Gastroesophageal sphincter (tissue), 3 donors: ENCODE data around the gene TLK2.

Experiments used
- POLR2A ChIP-seq, 2 donors: fragments of 450-650 bp; IDR thresholded peaks; one replicate each; pipeline ENCODE4 v1.6.1; 2017; ENCODE audit warnings: antibody characterized with exemption in 2 of 2, mild to moderate bottlenecking in 2 of 2, moderate library complexity in 1 of 2
- POLR2AphosphoS5 ChIP-seq: sonication (generic); formaldehyde crosslinking; IDR thresholded peaks from one replicate; pipeline ENCODE4 v1.6.1; 2017; ENCODE audit warnings: antibody characterized with exemption
- TF ChIP-seq, protein P1 (sequence below), 4 experiments: fragments of 200-600 bp in 2 of 4; fragments of 450-650 bp in 2 of 4; sonication (generic) in 1 of 4; IDR thresholded peaks; one replicate each; pipeline ENCODE4 v1.5.1; 2017 to 2019; ENCODE audit warnings: antibody characterized with exemption in 4 of 4, mild to moderate bottlenecking in 2 of 4, moderate library complexity in 2 of 4

DNA sequence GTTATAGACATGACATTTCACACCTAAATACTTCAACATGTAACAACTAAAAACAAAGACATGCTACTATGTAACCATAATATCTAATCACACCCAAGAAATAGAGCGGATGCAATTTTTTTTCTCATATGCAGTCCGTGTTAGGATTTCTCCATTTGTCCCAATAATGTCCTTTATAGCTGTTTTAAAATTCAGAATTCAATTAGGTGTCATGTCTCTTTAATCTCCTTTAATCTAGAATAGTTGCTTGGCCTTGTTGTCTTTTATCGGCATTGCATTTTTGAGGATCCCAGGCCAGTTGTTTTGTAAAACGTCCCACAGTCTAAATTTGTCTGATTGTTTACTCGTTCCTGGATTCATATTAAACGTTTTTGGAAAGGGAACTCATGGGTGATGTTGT is 163.3 kb downstream of the TLK2 start:
- TF ChIP-seq POLR2A (IDR thresholded peaks at IDR 0.05) (no peak), POLR2AphosphoS5 (no peak)
- TF ChIP-seq, protein P1, sequence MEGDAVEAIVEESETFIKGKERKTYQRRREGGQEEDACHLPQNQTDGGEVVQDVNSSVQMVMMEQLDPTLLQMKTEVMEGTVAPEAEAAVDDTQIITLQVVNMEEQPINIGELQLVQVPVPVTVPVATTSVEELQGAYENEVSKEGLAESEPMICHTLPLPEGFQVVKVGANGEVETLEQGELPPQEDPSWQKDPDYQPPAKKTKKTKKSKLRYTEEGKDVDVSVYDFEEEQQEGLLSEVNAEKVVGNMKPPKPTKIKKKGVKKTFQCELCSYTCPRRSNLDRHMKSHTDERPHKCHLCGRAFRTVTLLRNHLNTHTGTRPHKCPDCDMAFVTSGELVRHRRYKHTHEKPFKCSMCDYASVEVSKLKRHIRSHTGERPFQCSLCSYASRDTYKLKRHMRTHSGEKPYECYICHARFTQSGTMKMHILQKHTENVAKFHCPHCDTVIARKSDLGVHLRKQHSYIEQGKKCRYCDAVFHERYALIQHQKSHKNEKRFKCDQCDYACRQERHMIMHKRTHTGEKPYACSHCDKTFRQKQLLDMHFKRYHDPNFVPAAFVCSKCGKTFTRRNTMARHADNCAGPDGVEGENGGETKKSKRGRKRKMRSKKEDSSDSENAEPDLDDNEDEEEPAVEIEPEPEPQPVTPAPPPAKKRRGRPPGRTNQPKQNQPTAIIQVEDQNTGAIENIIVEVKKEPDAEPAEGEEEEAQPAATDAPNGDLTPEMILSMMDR (IDR thresholded peaks at IDR 0.05) = no peak
